Dedifferentiated amniotic fluid mesenchymal stem cell (primary cell): ENCODE measurements around the gene PLPPR5.

Source experiments
- DNase-seq: peaks from one replicate; pipeline ENCODE4 v3.0.0-alpha.2; 2016; ENCODE audit errors: extremely low spot score

PLPPR5 gene

GRCh38 chr1:98969798-98970490 lies 34.7 kb downstream of the PLPPR5 start:
- no peak for DNase-seq

- no peak for DNase-seq
Measured at GRCh38 chr1:98967122-98967521, 37.5 kb downstream of the PLPPR5 start.

- no peak for DNase-seq
Measured at GRCh38 chr1:98965394-98965793, 39.3 kb downstream of the PLPPR5 start.

GRCh38 chr1:98964198-98964597 lies 40.5 kb downstream of the PLPPR5 start:
- DNase-seq, result no peak

GRCh38 chr1:98963064-98963758 lies 41.5 kb downstream of the PLPPR5 start:
- no peak for DNase-seq

DNA sequence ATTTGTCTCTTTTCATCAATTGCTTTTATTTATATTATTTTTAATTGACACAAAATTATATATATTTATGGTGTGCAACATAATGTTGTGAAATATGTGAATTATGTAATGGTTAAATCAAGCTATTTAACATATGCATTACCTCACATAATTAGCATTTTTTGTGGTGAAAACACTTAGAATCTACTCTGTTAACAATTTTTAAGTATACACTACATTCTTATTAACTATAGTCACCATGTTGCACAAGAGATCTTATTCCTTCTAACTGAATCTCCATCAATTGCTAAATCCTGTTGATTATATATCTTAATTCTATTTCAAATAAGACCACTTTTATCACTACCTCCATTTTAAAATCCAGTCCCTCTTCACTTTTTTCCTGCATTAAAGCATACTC lies 42.5 kb downstream of the PLPPR5 start:
- no peak for DNase-seq

DNA sequence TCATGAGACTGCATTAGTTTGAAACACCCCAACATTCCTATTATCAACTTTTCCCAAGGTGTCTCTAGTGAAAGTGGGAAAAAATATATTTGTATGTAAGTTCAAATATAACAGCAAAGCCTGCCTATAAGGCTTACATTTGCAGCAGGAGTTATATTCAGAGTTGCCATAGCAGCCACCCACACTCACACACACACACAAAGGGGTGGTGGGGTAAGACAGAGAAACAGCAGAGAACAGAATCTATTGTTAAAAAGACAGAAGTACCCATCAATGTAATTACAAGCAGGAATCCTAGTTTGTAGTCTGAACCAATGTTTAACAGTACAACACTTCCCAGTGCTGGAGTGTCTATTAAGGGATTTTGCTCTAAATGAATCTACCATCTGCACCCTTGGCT lies 55.0 kb downstream of the PLPPR5 start:
- no peak for DNase-seq

- DNase-seq, result no peak
Measured at GRCh38 chr1:98949166-98949565, 55.5 kb downstream of the PLPPR5 start.

DNA sequence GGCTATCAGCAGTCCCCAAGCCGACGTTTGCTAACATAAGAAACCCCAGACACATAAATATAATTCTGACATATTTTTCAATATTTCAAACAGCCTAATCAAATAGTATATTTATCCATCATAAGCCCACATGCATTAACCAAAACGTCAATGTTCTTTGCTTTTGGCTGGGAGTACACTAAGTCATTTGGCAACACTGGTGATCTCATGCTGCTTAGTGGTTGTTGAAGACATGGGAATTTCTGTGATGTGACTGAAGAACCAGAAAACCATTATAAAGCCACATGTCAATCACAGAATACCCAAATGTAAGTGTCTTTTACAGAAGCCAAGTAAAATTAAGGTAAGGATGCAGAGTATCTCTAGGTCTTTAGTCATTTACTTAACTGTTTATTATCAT lies 57.6 kb downstream of the PLPPR5 start:
- no peak for DNase-seq

- peak; percentile 20 for DNase-seq
Measured at GRCh38 chr1:98940722-98941079, 64.0 kb downstream of the PLPPR5 start.

- DNase-seq, result no peak
Measured at GRCh38 chr1:98940069-98940721, 64.5 kb downstream of the PLPPR5 start.

- DNase-seq, result no peak
Measured at GRCh38 chr1:98939471-98939870, 65.2 kb downstream of the PLPPR5 start.

DNA sequence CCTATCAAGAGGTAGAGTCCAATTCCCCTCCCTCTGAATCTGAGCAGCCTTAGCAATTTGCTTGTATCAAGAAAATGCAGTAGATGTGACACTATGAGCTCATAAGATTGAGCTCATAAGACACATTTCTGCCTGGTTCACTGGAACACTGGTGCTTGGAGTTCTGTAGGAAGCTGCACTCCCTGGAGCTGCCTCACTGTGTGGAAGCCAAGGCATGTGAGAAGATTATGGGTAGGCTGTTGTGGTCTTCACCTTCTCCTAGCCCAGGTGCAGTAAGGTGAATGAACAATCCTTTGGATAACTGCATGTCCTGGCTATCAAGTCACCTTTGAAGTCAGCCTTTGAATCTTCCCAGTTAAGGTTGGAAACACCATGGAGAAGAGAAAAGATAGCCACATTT lies 67.3 kb downstream of the PLPPR5 start:
- no peak for DNase-seq

- no peak for DNase-seq
Measured at GRCh38 chr1:98932184-98932583, 72.5 kb downstream of the PLPPR5 start.

- DNase-seq, result no peak
Measured at GRCh38 chr1:98931128-98931835, 73.4 kb downstream of the PLPPR5 start.

DNA sequence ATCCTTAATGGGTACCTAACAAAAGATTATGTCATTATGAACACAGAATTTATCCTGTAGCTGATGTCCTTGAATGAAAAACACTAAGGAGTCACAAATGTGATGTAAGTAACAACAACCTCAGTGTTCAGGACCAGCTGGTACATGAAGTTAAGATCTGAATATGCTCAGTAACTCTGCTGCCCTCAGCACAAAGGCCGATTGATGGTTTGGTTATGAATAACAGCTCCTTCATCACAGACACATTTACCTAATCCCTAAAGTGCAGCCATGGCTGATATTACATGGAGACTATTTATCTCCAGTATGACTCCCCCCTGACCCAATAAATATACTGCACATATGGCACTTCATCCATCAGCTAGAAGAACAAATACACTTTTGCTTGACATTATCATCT lies 75.2 kb downstream of the PLPPR5 start:
- no peak for DNase-seq

GRCh38 chr1:98926597-98926996 lies 78.1 kb downstream of the PLPPR5 start:
- no peak for DNase-seq

GRCh38 chr1:98924977-98925376 lies 79.7 kb downstream of the PLPPR5 start:
- DNase-seq, result no peak

- DNase-seq, result no peak
Measured at GRCh38 chr1:98923667-98924066, 81.0 kb downstream of the PLPPR5 start.

DNA sequence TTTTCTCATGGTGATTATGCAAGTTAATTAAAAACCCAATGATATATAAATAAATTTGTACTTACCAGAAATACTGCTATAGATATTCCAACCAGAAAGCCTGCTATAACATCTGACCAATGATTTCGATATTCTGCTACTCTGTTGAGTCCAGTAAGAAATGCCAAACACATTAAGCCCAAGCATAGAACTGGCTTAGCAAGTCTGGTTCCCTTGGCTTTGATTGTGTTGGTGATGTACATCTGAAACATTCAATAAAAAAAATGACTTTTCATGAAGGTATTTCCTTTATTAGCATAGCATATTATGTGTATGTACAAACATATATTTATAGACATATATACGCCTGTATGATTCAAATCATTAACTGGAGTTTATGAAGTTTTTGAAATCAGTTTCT lies 82.8 kb downstream of the PLPPR5 start:
- no peak for DNase-seq

GRCh38 chr1:98920441-98921110 lies 84.1 kb downstream of the PLPPR5 start:
- DNase-seq, result peak; percentile 31

DNA sequence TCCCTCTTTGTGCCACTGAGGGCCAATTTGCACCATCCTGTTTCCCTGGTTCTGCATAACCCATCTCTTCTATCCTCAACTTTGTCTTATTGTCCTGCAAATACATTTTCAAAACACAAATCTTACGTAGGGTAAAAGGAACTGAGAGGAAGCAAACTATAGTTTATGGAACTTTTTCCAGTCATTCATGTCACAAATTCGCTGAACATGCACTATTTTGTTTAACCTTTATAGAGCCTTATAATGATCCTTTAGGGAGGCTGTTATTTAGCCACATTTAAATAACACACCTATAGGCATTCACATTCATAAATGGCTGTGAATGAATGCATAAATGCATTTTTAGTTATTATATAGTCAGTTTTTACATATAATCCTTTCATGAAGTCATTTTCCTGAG lies 85.0 kb downstream of the PLPPR5 start:
- DNase-seq, result no peak
